ENCODE results near the gene ZNF576.

ZNF576 gene

GRCh38 chr19:43638214-43638994 is 42.0 kb downstream of the ZNF576 start:
- WGBS (ENCODE audit: insufficient coverage): 91% methylated on average over 3 of the region's 13 CpGs
- Histone ChIP-seq H3K4me1 (ENCODE audit: control extremely low read depth in 1 of 4, control insufficient read depth in 4 of 4, insufficient read depth in 4 of 4, low read length in 3 of 4) (peaks cover 0 to 18% (median 15%) of the 10 kb centered on the region in 4 experiments), H3K27ac (ENCODE audit: insufficient read depth in 1 of 2, low read depth in 1 of 2, low read length in 2 of 2, poor library complexity in 1 of 2, severe bottlenecking in 2 of 2) (no peak overlapping the region), H3K9me3 (ENCODE audit: control extremely low read depth in 1 of 5, control insufficient read depth in 4 of 5, insufficient read depth in 2 of 5, low read depth in 1 of 5, low read length in 4 of 5) (no peaks in the 10 kb centered on the region), H3K27me3 (replicated peaks in 2 of 5; ENCODE audit: control insufficient read depth in 4 of 5, insufficient read depth in 5 of 5, low read length in 4 of 5) (peaks cover 5 to 68% (median 34%) of the 10 kb centered on the region in 5 experiments), H3K4me3 (ENCODE audit: control insufficient read depth in 1 of 7, extremely low read depth in 1 of 7, insufficient read depth in 4 of 7, low read depth in 2 of 7, low read length in 6 of 7) (no peak overlapping the region), H3K36me3 (ENCODE audit: control insufficient read depth in 4 of 4, insufficient read depth in 4 of 4, low read length in 3 of 4) (no peaks in the 10 kb centered on the region)
- ChIA-PET POLR2A (no interaction called here), CTCF (interaction anchor here (1.4 kb wide), 1 partner anchor 10 kb away, joined by 4 read pairs; no protein-coding TSS in a partner anchor)
- DNase-seq: no peak

GRCh38 chr19:43638995-43639518 is 42.7 kb downstream of the ZNF576 start:
- 14% methylated on average over 13 of the region's 18 CpGs for WGBS (ENCODE audit: insufficient coverage)
- POLR2A ChIA-PET: no interaction called here
- no peak overlapping the region for H3K27ac ChIP-seq (ENCODE audit: insufficient read depth in 1 of 2, low read depth in 1 of 2, low read length in 2 of 2, poor library complexity in 1 of 2, severe bottlenecking in 2 of 2)
- H3K4me3 ChIP-seq (ENCODE audit: control insufficient read depth in 1 of 7, extremely low read depth in 1 of 7, insufficient read depth in 4 of 7, low read depth in 2 of 7, low read length in 6 of 7): peak overlapping the region in 4 of 7 experiments; percentile 19 to 56 (median 44)
- peaks cover 5 to 65% (median 34%) of the 10 kb centered on the region in 5 experiments for H3K27me3 ChIP-seq (replicated peaks in 2 of 5; ENCODE audit: control insufficient read depth in 4 of 5, insufficient read depth in 5 of 5, low read length in 4 of 5)
- no peak for DNase-seq
- H3K4me1 ChIP-seq (ENCODE audit: control extremely low read depth in 1 of 4, control insufficient read depth in 4 of 4, insufficient read depth in 4 of 4, low read length in 3 of 4): peaks cover 0 to 18% (median 15%) of the 10 kb centered on the region in 4 experiments
- CTCF ChIA-PET: no interaction called here
- no peaks in the 10 kb centered on the region for H3K36me3 ChIP-seq (ENCODE audit: control insufficient read depth in 4 of 4, insufficient read depth in 4 of 4, low read length in 3 of 4)
- no peaks in the 10 kb centered on the region for H3K9me3 ChIP-seq (ENCODE audit: control extremely low read depth in 1 of 5, control insufficient read depth in 4 of 5, insufficient read depth in 2 of 5, low read depth in 1 of 5, low read length in 4 of 5)

GRCh38 chr19:43639519-43640423 is 43.4 kb downstream of the ZNF576 start, which contains the start of gene CADM4:
Gene CADM4 (minus strand): TSS chr19:43639850. CDS start chr19:43639790, 60 bp downstream.
- no peaks in the 10 kb centered on the region for H3K36me3 ChIP-seq (ENCODE audit: control insufficient read depth in 4 of 4, insufficient read depth in 4 of 4, low read length in 3 of 4)
- no peaks in the 10 kb centered on the region for H3K9me3 ChIP-seq (ENCODE audit: control extremely low read depth in 1 of 5, control insufficient read depth in 4 of 5, insufficient read depth in 2 of 5, low read depth in 1 of 5, low read length in 4 of 5)
- peaks cover 0 to 17% (median 14%) of the 10 kb centered on the region in 4 experiments for H3K4me1 ChIP-seq (ENCODE audit: control extremely low read depth in 1 of 4, control insufficient read depth in 4 of 4, insufficient read depth in 4 of 4, low read length in 3 of 4)
- no peak within 1 kb of the TSS for H3K27ac ChIP-seq (ENCODE audit: insufficient read depth in 1 of 2, low read depth in 1 of 2, low read length in 2 of 2, poor library complexity in 1 of 2, severe bottlenecking in 2 of 2)
- peak within 1 kb of the TSS; percentile 11 to 70 (median 53) for H3K4me3 ChIP-seq (ENCODE audit: control insufficient read depth in 1 of 7, extremely low read depth in 1 of 7, insufficient read depth in 4 of 7, low read depth in 2 of 7, low read length in 6 of 7)
- under 1% methylated on average over 34 of the region's 110 CpGs for WGBS (ENCODE audit: insufficient coverage)
- peaks cover 5 to 60% (median 34%) of the 10 kb centered on the region in 5 experiments for H3K27me3 ChIP-seq (replicated peaks in 2 of 5; ENCODE audit: control insufficient read depth in 4 of 5, insufficient read depth in 5 of 5, low read length in 4 of 5)
- ChIA-PET POLR2A (no interaction called here), CTCF (no interaction called here)
- peak in 2 of 3 donors; percentile 35 to 57 for DNase-seq

GRCh38 chr19:43640424-43640757 is 44.0 kb downstream of the ZNF576 start:
- no peak overlapping the region for H3K27ac ChIP-seq (ENCODE audit: insufficient read depth in 1 of 2, low read depth in 1 of 2, low read length in 2 of 2, poor library complexity in 1 of 2, severe bottlenecking in 2 of 2)
- no peak for DNase-seq
- H3K4me1 ChIP-seq (ENCODE audit: control extremely low read depth in 1 of 4, control insufficient read depth in 4 of 4, insufficient read depth in 4 of 4, low read length in 3 of 4): peaks cover 0 to 15% (median 10%) of the 10 kb centered on the region in 4 experiments
- ChIA-PET POLR2A (no interaction called here), CTCF (interaction anchor here (1.3 kb wide), 1 partner anchor 10 kb away, joined by 4 read pairs; no protein-coding TSS in a partner anchor)
- WGBS (ENCODE audit: insufficient coverage): no CpG with 5 or more reads among the region's 9 CpGs
- no peaks in the 10 kb centered on the region for H3K36me3 ChIP-seq (ENCODE audit: control insufficient read depth in 4 of 4, insufficient read depth in 4 of 4, low read length in 3 of 4)
- H3K4me3 ChIP-seq (ENCODE audit: control insufficient read depth in 1 of 7, extremely low read depth in 1 of 7, insufficient read depth in 4 of 7, low read depth in 2 of 7, low read length in 6 of 7): peak overlapping the region in 6 of 7 experiments; percentile 26 to 70 (median 51)
- peaks cover 5 to 53% (median 32%) of the 10 kb centered on the region in 5 experiments for H3K27me3 ChIP-seq (replicated peaks in 2 of 5; ENCODE audit: control insufficient read depth in 4 of 5, insufficient read depth in 5 of 5, low read length in 4 of 5)
- no peaks in the 10 kb centered on the region for H3K9me3 ChIP-seq (ENCODE audit: control extremely low read depth in 1 of 5, control insufficient read depth in 4 of 5, insufficient read depth in 2 of 5, low read depth in 1 of 5, low read length in 4 of 5)

- H3K27me3 ChIP-seq (replicated peaks in 2 of 5; ENCODE audit: control insufficient read depth in 4 of 5, insufficient read depth in 5 of 5, low read length in 4 of 5): peaks cover 5 to 47% (median 30%) of the 10 kb centered on the region in 5 experiments
- no peak overlapping the region for H3K4me3 ChIP-seq (ENCODE audit: control insufficient read depth in 1 of 7, extremely low read depth in 1 of 7, insufficient read depth in 4 of 7, low read depth in 2 of 7, low read length in 6 of 7)
- ChIA-PET POLR2A (no interaction called here), CTCF (interaction anchor here (1.0 to 2.5 kb wide), 6 partner anchors 9 to 86 kb away, joined by 3 to 6 read pairs (median 4); no protein-coding TSS in a partner anchor)
- peaks cover 0 to 2% (median under 1%) of the 10 kb centered on the region in 4 experiments for H3K36me3 ChIP-seq (ENCODE audit: control insufficient read depth in 4 of 4, insufficient read depth in 4 of 4, low read length in 3 of 4)
- peaks cover 0 to 15% (median 10%) of the 10 kb centered on the region in 4 experiments for H3K4me1 ChIP-seq (ENCODE audit: control extremely low read depth in 1 of 4, control insufficient read depth in 4 of 4, insufficient read depth in 4 of 4, low read length in 3 of 4)
- 94% methylated on average over 2 of the region's 2 CpGs for whole genome bisulfite sequencing (ENCODE audit: insufficient coverage)
- DNase-seq: no peak
- no peak overlapping the region for H3K27ac ChIP-seq (ENCODE audit: insufficient read depth in 1 of 2, low read depth in 1 of 2, low read length in 2 of 2, poor library complexity in 1 of 2, severe bottlenecking in 2 of 2)
- peaks cover 0 to 2% (median 0%) of the 10 kb centered on the region in 5 experiments for H3K9me3 ChIP-seq (ENCODE audit: control extremely low read depth in 1 of 5, control insufficient read depth in 4 of 5, insufficient read depth in 2 of 5, low read depth in 1 of 5, low read length in 4 of 5)
Measured at GRCh38 chr19:43641333-43641732, 44.9 kb downstream of the ZNF576 start.

- H3K27ac ChIP-seq (ENCODE audit: insufficient read depth in 1 of 2, low read depth in 1 of 2, low read length in 2 of 2, poor library complexity in 1 of 2, severe bottlenecking in 2 of 2): no peak overlapping the region
- WGBS (ENCODE audit: insufficient coverage): 89% methylated on average over 3 of the region's 4 CpGs
- ChIA-PET CTCF (interaction anchor here (1.3 to 2.5 kb wide), 2 partner anchors 10 to 43 kb away, joined by 3 to 6 read pairs; no protein-coding TSS in a partner anchor), POLR2A (no interaction called here)
- no peak overlapping the region for H3K4me3 ChIP-seq (ENCODE audit: control insufficient read depth in 1 of 7, extremely low read depth in 1 of 7, insufficient read depth in 4 of 7, low read depth in 2 of 7, low read length in 6 of 7)
- peaks cover 0 to 13% (median 10%) of the 10 kb centered on the region in 4 experiments for H3K4me1 ChIP-seq (ENCODE audit: control extremely low read depth in 1 of 4, control insufficient read depth in 4 of 4, insufficient read depth in 4 of 4, low read length in 3 of 4)
- DNase-seq: no peak
- peaks cover 0 to 8% (median 4%) of the 10 kb centered on the region in 4 experiments for H3K36me3 ChIP-seq (ENCODE audit: control insufficient read depth in 4 of 4, insufficient read depth in 4 of 4, low read length in 3 of 4)
- H3K9me3 ChIP-seq (ENCODE audit: control extremely low read depth in 1 of 5, control insufficient read depth in 4 of 5, insufficient read depth in 2 of 5, low read depth in 1 of 5, low read length in 4 of 5): peaks cover 0 to 2% (median 0%) of the 10 kb centered on the region in 5 experiments
- H3K27me3 ChIP-seq (replicated peaks in 2 of 5; ENCODE audit: control insufficient read depth in 4 of 5, insufficient read depth in 5 of 5, low read length in 4 of 5): peaks cover 5 to 39% (median 22%) of the 10 kb centered on the region in 5 experiments
Measured at GRCh38 chr19:43642531-43642930, 46.1 kb downstream of the ZNF576 start.
